Endothelial cell of umbilical vein (primary cell): ENCODE data around the gene GABPA.

Source experiments
- EZH2 ChIP-seq: IDR thresholded peaks from 2 replicates; pipeline ENCODE4 v1.6.1; 2012; ENCODE audit warnings: borderline replicate concordance, low read depth, mild to moderate bottlenecking, moderate library complexity, low read length, inconsistent platforms; ENCODE audit not compliant: severe bottlenecking
- MYC ChIP-seq: IDR thresholded peaks from one replicate; pipeline ENCODE4 v1.6.1; 2011; ENCODE audit warnings: mild to moderate bottlenecking, low read depth, low read length
- POLR2A ChIP-seq: IDR thresholded peaks from 2 replicates; pipeline ENCODE4 v1.6.1; 2012; ENCODE audit warnings: low read depth, mild to moderate bottlenecking, control low read depth, low read length
- POLR2AphosphoS5 ChIP-seq: IDR thresholded peaks from 2 replicates; pipeline ENCODE4 v1.6.1; 2012; ENCODE audit warnings: low read depth, mild to moderate bottlenecking, control low read depth, low read length, moderate library complexity; ENCODE audit not compliant: insufficient read depth
- TF ChIP-seq, protein P1 (sequence below), 2 donors: IDR thresholded peaks; 1 replicate in 1 of 2; 2 replicates in 1 of 2; pipeline ENCODE4 v1.5.1; 2011; ENCODE audit warnings: low read length in 2 of 2, mild to moderate bottlenecking in 2 of 2, moderate library complexity in 2 of 2, control low read depth in 1 of 2, inconsistent platforms in 1 of 2, low read depth in 1 of 2; ENCODE audit not compliant: insufficient read depth in 1 of 2; ENCODE audit errors: extremely low read depth in 1 of 2

DNA sequence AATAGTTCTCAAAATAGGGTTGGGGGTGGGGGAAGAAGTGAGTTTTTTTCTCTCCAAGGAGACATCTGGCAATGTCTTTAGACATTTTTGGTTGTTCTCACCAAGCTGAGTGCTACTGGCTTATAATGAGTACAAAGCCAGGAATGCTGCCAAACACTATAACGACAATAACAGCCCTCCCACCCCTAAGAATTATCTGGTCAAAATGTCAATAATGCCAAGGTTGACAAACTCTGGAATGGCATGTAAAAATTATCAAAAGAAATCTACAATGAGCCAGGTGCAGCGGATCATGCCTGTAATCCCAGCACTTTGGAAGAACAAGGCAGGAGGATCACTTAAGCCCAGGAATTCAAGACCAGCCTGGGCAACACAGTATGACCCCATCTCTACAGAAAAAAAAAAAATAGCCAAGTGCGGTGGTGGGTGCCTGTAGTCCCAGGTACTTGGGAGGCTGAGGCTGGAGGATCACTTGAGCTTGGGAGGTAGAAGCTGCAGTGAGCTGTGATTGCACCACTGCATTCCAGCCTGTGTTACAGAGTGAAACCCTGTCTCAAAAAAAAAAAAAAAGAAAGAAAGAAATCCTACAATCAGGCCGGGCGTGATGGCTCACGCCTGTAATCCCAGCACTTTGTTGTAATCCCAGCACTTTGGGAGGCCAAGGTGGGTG, 2.5 kb upstream of the GABPA start:
- TF ChIP-seq, protein P1, sequence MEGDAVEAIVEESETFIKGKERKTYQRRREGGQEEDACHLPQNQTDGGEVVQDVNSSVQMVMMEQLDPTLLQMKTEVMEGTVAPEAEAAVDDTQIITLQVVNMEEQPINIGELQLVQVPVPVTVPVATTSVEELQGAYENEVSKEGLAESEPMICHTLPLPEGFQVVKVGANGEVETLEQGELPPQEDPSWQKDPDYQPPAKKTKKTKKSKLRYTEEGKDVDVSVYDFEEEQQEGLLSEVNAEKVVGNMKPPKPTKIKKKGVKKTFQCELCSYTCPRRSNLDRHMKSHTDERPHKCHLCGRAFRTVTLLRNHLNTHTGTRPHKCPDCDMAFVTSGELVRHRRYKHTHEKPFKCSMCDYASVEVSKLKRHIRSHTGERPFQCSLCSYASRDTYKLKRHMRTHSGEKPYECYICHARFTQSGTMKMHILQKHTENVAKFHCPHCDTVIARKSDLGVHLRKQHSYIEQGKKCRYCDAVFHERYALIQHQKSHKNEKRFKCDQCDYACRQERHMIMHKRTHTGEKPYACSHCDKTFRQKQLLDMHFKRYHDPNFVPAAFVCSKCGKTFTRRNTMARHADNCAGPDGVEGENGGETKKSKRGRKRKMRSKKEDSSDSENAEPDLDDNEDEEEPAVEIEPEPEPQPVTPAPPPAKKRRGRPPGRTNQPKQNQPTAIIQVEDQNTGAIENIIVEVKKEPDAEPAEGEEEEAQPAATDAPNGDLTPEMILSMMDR (IDR thresholded peaks at IDR 0.05; ENCODE audit: extremely low read depth in 1 of 2, insufficient read depth in 1 of 2, low read depth in 1 of 2, low read length in 2 of 2) = no peak
- no peak for TF ChIP-seq POLR2A
- no peak for TF ChIP-seq EZH2
- no peak for TF ChIP-seq POLR2AphosphoS5
- no peak for TF ChIP-seq MYC
